Measurements from ENCODE around the gene ZNF423. TPM values are rescaled to one million over a fixed set of nuclear protein-coding genes. Genes with fewer than 3 reads are reported as not detected.
"Not testable (repeated sequence)": the region's sequence is repeated elsewhere in the genome, so short reads cannot be mapped to it uniquely, and the experiment has no call there.

The ZNF423 gene
- polyA plus RNA-seq, 1 donor from 2014 or later, result 4.5 TPM

DNA sequence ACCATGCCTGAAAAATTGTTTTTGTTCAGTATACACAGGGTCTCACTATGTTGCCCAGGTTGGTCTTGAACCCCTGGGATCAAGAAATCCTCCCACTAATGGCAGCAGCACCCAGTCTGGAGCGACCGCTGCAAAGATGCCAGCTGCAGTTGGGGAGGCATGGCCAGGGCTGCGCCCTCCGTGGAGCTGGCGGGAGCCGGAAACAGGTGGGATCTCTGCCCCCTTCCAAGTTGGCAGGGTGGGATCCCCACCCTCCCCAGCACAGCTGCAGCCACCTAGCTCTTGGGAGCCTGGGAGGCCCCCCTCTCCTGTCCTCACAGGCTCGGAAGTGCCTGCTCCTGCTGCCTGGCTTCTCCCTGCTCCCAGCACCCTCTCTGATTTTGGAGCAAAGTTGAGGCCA, 176.8 kb downstream of the ZNF423 start:
- H3K4me3 ChIP-seq (ENCODE audit: low read length), result no peak overlapping the region
- no peaks in the 10 kb centered on the region for H3K79me2 ChIP-seq (replicated peaks; ENCODE audit: insufficient read depth, low read length)
- no peaks in the 10 kb centered on the region for H3F3A ChIP-seq (ENCODE audit: insufficient read depth, low read length, poor library complexity, severe bottlenecking)
- TF ChIP-seq EP300 (conservative IDR thresholded peaks at IDR 0.05; ENCODE audit: poor library complexity, severe bottlenecking) (no peak), RAD21 (conservative IDR thresholded peaks at IDR 0.05) (no peak), TAF1 (IDR thresholded peaks at IDR 0.05; ENCODE audit: low read depth) (no peak), SMC3 (conservative IDR thresholded peaks at IDR 0.05; ENCODE audit: poor library complexity) (no peak), EZH2 (IDR thresholded peaks at IDR 0.05; ENCODE audit: borderline replicate concordance, insufficient read depth, low read length, poor library complexity, severe bottlenecking) (no peak), POLR2AphosphoS5 (IDR thresholded peaks at IDR 0.05) (no peak), MXI1 (conservative IDR thresholded peaks at IDR 0.05; ENCODE audit: poor library complexity, severe bottlenecking) (no peak)
- TF ChIP-seq, protein P1, sequence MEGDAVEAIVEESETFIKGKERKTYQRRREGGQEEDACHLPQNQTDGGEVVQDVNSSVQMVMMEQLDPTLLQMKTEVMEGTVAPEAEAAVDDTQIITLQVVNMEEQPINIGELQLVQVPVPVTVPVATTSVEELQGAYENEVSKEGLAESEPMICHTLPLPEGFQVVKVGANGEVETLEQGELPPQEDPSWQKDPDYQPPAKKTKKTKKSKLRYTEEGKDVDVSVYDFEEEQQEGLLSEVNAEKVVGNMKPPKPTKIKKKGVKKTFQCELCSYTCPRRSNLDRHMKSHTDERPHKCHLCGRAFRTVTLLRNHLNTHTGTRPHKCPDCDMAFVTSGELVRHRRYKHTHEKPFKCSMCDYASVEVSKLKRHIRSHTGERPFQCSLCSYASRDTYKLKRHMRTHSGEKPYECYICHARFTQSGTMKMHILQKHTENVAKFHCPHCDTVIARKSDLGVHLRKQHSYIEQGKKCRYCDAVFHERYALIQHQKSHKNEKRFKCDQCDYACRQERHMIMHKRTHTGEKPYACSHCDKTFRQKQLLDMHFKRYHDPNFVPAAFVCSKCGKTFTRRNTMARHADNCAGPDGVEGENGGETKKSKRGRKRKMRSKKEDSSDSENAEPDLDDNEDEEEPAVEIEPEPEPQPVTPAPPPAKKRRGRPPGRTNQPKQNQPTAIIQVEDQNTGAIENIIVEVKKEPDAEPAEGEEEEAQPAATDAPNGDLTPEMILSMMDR (IDR thresholded peaks at IDR 0.05; ENCODE audit: poor library complexity, severe bottlenecking), result no peak
- TF ChIP-seq, protein P2, sequence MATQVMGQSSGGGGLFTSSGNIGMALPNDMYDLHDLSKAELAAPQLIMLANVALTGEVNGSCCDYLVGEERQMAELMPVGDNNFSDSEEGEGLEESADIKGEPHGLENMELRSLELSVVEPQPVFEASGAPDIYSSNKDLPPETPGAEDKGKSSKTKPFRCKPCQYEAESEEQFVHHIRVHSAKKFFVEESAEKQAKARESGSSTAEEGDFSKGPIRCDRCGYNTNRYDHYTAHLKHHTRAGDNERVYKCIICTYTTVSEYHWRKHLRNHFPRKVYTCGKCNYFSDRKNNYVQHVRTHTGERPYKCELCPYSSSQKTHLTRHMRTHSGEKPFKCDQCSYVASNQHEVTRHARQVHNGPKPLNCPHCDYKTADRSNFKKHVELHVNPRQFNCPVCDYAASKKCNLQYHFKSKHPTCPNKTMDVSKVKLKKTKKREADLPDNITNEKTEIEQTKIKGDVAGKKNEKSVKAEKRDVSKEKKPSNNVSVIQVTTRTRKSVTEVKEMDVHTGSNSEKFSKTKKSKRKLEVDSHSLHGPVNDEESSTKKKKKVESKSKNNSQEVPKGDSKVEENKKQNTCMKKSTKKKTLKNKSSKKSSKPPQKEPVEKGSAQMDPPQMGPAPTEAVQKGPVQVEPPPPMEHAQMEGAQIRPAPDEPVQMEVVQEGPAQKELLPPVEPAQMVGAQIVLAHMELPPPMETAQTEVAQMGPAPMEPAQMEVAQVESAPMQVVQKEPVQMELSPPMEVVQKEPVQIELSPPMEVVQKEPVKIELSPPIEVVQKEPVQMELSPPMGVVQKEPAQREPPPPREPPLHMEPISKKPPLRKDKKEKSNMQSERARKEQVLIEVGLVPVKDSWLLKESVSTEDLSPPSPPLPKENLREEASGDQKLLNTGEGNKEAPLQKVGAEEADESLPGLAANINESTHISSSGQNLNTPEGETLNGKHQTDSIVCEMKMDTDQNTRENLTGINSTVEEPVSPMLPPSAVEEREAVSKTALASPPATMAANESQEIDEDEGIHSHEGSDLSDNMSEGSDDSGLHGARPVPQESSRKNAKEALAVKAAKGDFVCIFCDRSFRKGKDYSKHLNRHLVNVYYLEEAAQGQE (IDR thresholded peaks at IDR 0.05; ENCODE audit: borderline replicate concordance), result no peak
- H3K4me2 ChIP-seq (ENCODE audit: low read length), result no peak overlapping the region
- H3K9me3 ChIP-seq (ENCODE audit: low read length), result no peaks in the 10 kb centered on the region
- H3K9ac ChIP-seq (ENCODE audit: low read length), result no peak overlapping the region
- H2AFZ ChIP-seq (ENCODE audit: low read depth, low read length), result no peak overlapping the region
- H3K36me3 ChIP-seq (ENCODE audit: insufficient read depth, low read length), result no peaks in the 10 kb centered on the region
- no peaks in the 10 kb centered on the region for H3K9me2 ChIP-seq (ENCODE audit: insufficient read depth, low read length)
- no peaks in the 10 kb centered on the region for H4K20me1 ChIP-seq (ENCODE audit: insufficient read depth)
- no peak overlapping the region for H3K27ac ChIP-seq (ENCODE audit: low read length)
- H3K27me3 ChIP-seq (ENCODE audit: insufficient read depth, low read depth, low read length), result no peaks in the 10 kb centered on the region

DNA sequence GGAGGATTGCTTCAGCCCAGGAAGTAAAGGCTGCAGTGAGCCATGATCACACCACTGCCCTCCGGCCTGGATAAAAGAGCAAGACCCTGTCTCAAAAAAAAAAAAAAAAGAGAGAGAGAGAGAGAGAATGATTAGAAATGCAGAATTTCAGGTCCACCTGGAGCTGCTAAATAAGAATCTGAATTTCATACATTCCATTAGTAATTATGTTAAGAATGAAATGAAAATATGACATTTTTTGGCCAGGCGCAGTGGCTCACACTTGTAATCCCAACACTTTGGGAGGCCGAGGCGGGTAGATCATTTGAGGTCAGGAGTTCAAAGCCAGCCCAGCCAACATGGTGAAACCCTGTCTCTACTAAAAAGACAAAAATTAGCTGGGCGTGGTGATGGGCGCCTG, 178.3 kb downstream of the ZNF423 start:
- not testable (repeated sequence) for H3K27ac ChIP-seq (ENCODE audit: low read length); H3K79me2 ChIP-seq (replicated peaks; ENCODE audit: insufficient read depth, low read length); H2AFZ ChIP-seq (ENCODE audit: low read depth, low read length); H3F3A ChIP-seq (ENCODE audit: insufficient read depth, low read length, poor library complexity, severe bottlenecking); H3K9me3 ChIP-seq (ENCODE audit: low read length); H4K20me1 ChIP-seq (ENCODE audit: insufficient read depth); H3K9ac ChIP-seq (ENCODE audit: low read length); H3K27me3 ChIP-seq (ENCODE audit: insufficient read depth, low read depth, low read length); H3K9me2 ChIP-seq (ENCODE audit: insufficient read depth, low read length); H3K4me3 ChIP-seq (ENCODE audit: low read length); H3K4me2 ChIP-seq (ENCODE audit: low read length); H3K36me3 ChIP-seq (ENCODE audit: insufficient read depth, low read length)

DNA sequence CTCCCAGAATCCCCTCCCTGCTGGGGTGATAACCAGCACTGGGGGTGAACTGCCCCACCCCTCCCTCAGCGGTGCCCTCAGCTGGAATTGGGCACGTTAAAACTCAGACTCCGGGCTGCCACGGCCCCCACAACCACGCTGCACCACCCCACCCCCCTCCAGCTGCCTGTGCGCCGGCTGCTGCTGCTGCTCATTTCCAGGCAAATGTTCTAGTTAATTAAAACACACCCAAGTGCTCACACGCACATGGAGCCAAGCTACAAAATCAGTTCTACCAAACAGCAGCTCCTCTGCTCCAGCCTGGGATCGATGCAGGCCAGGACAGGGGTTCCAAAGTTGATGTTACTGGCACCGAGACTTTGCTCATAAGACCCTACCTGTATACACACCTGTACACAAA, 180.5 kb downstream of the ZNF423 start:
- no peak overlapping the region for H3K9ac ChIP-seq (ENCODE audit: low read length)
- H4K20me1 ChIP-seq (ENCODE audit: insufficient read depth), result no peaks in the 10 kb centered on the region
- H2AFZ ChIP-seq (ENCODE audit: low read depth, low read length), result no peak overlapping the region
- H3K4me3 ChIP-seq (ENCODE audit: low read length), result no peak overlapping the region
- H3K9me2 ChIP-seq (ENCODE audit: insufficient read depth, low read length), result no peaks in the 10 kb centered on the region
- TF ChIP-seq, protein P2 (IDR thresholded peaks at IDR 0.05; ENCODE audit: borderline replicate concordance), result no peak
- TF ChIP-seq, protein P1 (IDR thresholded peaks at IDR 0.05; ENCODE audit: poor library complexity, severe bottlenecking), result no peak
- TF ChIP-seq RAD21 (conservative IDR thresholded peaks at IDR 0.05), result no peak
- TF ChIP-seq TAF1 (IDR thresholded peaks at IDR 0.05; ENCODE audit: low read depth), result no peak
- no peak for TF ChIP-seq MXI1 (conservative IDR thresholded peaks at IDR 0.05; ENCODE audit: poor library complexity, severe bottlenecking)
- no peak for TF ChIP-seq EZH2 (IDR thresholded peaks at IDR 0.05; ENCODE audit: borderline replicate concordance, insufficient read depth, low read length, poor library complexity, severe bottlenecking)
- TF ChIP-seq EP300 (conservative IDR thresholded peaks at IDR 0.05; ENCODE audit: poor library complexity, severe bottlenecking), result no peak
- TF ChIP-seq SMC3 (conservative IDR thresholded peaks at IDR 0.05; ENCODE audit: poor library complexity), result no peak
- TF ChIP-seq POLR2AphosphoS5 (IDR thresholded peaks at IDR 0.05), result no peak
- no peaks in the 10 kb centered on the region for H3F3A ChIP-seq (ENCODE audit: insufficient read depth, low read length, poor library complexity, severe bottlenecking)
- no peaks in the 10 kb centered on the region for H3K27me3 ChIP-seq (ENCODE audit: insufficient read depth, low read depth, low read length)
- no peaks in the 10 kb centered on the region for H3K9me3 ChIP-seq (ENCODE audit: low read length)
- H3K36me3 ChIP-seq (ENCODE audit: insufficient read depth, low read length), result no peaks in the 10 kb centered on the region
- H3K4me2 ChIP-seq (ENCODE audit: low read length), result no peak overlapping the region
- no peak overlapping the region for H3K27ac ChIP-seq (ENCODE audit: low read length)
- no peaks in the 10 kb centered on the region for H3K79me2 ChIP-seq (replicated peaks; ENCODE audit: insufficient read depth, low read length)
